Panc1 (cell line): ENCODE measurements around the gene ERCC1. TPM values are rescaled to one million over a fixed set of nuclear protein-coding genes. Genes with fewer than 3 reads are reported as not detected.

ENCODE experiments used
- ATAC-seq: fragments of 200-7000 bp; cut with Tn5 transposase; 2 replicates; pipeline ENCODE4 v1.9.1; 2020; ENCODE audit warnings: mild to moderate bottlenecking, moderate library complexity
- BruUV-seq: library from RNA; stranded (reverse); fragments of 400-500 nt; replicated peaks from 2 replicates; lab custom pipeline; 2021; lab: Mats Ljungman, UMichigan
- CTCF ChIA-PET: fragments of 300-600 bp; sonication (Branson Sonifier 250); formaldehyde crosslinking; loops from one replicate; lab custom pipeline; 2022; ENCODE audit warnings: antibody characterized with exemption; lab: Charles Lee
- POLR2A ChIA-PET: fragments of 300-600 bp; sonication (Branson Sonifier 250); formaldehyde crosslinking; loops from one replicate; lab custom pipeline; 2022; ENCODE audit warnings: antibody characterized with exemption; lab: Charles Lee
- DNase-seq: peaks from one replicate; pipeline ENCODE4 v3.0.0-alpha.2; 2010; ENCODE audit warnings: low read depth, low spot score
- H3K27ac ChIP-seq: 2 replicates; pipeline ENCODE4 v1.5.1; 2011; ENCODE audit warnings: mild to moderate bottlenecking, low read length, inconsistent platforms
- H3K27me3 ChIP-seq: fragments of 200-500 bp; sonication (Bioruptor generic); 2 replicates; pipeline ENCODE4 v1.6.0; 2014; ENCODE audit warnings: low read length, inconsistent platforms; ENCODE audit not compliant: control insufficient read depth, insufficient read depth
- H3K36me3 ChIP-seq: fragments of 200-500 bp; sonication (Bioruptor generic); 2 replicates; pipeline ENCODE4 v1.5.1; 2014; ENCODE audit warnings: inconsistent platforms, mild to moderate bottlenecking, low read length, moderate library complexity; ENCODE audit not compliant: control insufficient read depth, insufficient read depth
- H3K4me1 ChIP-seq: 2 replicates; pipeline ENCODE4 v1.5.1; 2011; ENCODE audit warnings: inconsistent platforms, mild to moderate bottlenecking, low read length, moderate library complexity; ENCODE audit not compliant: control insufficient read depth, insufficient read depth
- H3K4me3 ChIP-seq, 2 experiments: 2 replicates each; pipeline ENCODE4 v1.5.1; 2011 to 2012; ENCODE audit warnings: low read depth in 2 of 2, low read length in 2 of 2, mild to moderate bottlenecking in 2 of 2, inconsistent platforms in 1 of 2, moderate library complexity in 1 of 2
- H3K9me3 ChIP-seq: fragments of 200-500 bp; sonication (Bioruptor generic); 2 replicates; pipeline ENCODE4 v1.5.1; 2014; ENCODE audit warnings: low read depth, mild to moderate bottlenecking, inconsistent platforms, low read length, moderate library complexity; ENCODE audit not compliant: control insufficient read depth, insufficient read depth
- POLR2AphosphoS5 ChIP-seq: IDR thresholded peaks from 2 replicates; pipeline ENCODE4 v1.6.1; 2012; ENCODE audit warnings: mild to moderate bottlenecking, low read depth, low read length, moderate library complexity
- SIN3A ChIP-seq: IDR thresholded peaks from 2 replicates; pipeline ENCODE4 v1.6.1; 2012; ENCODE audit warnings: low read depth, mild to moderate bottlenecking, low read length, moderate library complexity, borderline replicate concordance; ENCODE audit not compliant: insufficient read depth
- TCF7L2 ChIP-seq: IDR thresholded peaks from 2 replicates; pipeline ENCODE4 v1.6.1; 2011; ENCODE audit warnings: mild to moderate bottlenecking, low read depth, low read length, inconsistent platforms
- in situ Hi-C: cut with HindIII; loops from 2 replicates; pipeline ENCODE4 v1.10.0; 2016; ENCODE audit warnings: low sequenced_read_pairs, low pct_unique_long_range_greater_than_20kb
- intact Hi-C: fragments of 100-400 bp; cut with micrococcal nuclease; formaldehyde crosslinking; loops from one replicate; pipeline ENCODE4 v1.10.0; 2022; ENCODE audit not compliant: unreplicated experiment
- total RNA-seq: library from RNA; stranded (reverse); gene quantifications from one replicate; pipeline ENCODE4 v1.2.1, GENCODE V29; 2021; ENCODE audit not compliant: unreplicated experiment
- TF ChIP-seq, protein P1 (sequence below), 2 experiments: IDR thresholded peaks; 2 replicates each; pipeline ENCODE4 v1.6.1; 2011 to 2012; ENCODE audit warnings: low read depth in 2 of 2, control low read depth in 1 of 2, low read length in 1 of 2, mild to moderate bottlenecking in 1 of 2, moderate library complexity in 1 of 2; ENCODE audit not compliant: insufficient read depth in 1 of 2
- TF ChIP-seq, protein P2 (sequence below): fragments of 450-650 bp; IDR thresholded peaks from 2 replicates; pipeline ENCODE4 v1.5.1; 2017; ENCODE audit warnings: mild to moderate bottlenecking

The ERCC1 gene
- total RNA-seq, 1 experiment from 2014 or later, result 80.3 TPM

DNA sequence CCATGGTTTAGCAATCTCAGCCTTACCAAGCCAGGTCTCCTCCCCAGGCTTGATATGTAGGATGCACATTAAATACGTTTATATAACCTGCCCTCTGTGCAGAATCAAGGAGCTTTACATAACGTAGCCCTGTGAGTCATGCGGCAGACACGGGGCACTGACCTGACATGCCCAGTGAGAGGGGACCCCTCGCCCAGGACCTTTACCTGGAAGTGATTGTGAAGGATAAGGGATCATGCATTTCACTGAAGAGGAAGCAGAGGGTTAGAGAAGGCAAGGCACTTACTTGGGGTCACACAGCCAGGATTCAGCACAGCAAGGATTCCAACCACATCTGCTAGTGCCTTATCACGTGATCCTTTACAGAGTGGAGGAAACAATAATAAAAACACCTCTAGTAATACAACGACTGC lies 25.2 kb upstream of the ERCC1 start:
- Histone ChIP-seq H3K27ac (no peak overlapping the region), H3K9me3 (no peaks in the 10 kb centered on the region), H3K4me1 (peaks cover 15% of the 10 kb centered on the region; the same call in 1 of the 2 replicates), H3K36me3 (no peaks in the 10 kb centered on the region), H3K4me3 (no peak overlapping the region), H3K27me3 (no peaks in the 10 kb centered on the region)
- no peak for DNase-seq
- in situ Hi-C loops, result no loop called here
- TF ChIP-seq, protein P1, sequence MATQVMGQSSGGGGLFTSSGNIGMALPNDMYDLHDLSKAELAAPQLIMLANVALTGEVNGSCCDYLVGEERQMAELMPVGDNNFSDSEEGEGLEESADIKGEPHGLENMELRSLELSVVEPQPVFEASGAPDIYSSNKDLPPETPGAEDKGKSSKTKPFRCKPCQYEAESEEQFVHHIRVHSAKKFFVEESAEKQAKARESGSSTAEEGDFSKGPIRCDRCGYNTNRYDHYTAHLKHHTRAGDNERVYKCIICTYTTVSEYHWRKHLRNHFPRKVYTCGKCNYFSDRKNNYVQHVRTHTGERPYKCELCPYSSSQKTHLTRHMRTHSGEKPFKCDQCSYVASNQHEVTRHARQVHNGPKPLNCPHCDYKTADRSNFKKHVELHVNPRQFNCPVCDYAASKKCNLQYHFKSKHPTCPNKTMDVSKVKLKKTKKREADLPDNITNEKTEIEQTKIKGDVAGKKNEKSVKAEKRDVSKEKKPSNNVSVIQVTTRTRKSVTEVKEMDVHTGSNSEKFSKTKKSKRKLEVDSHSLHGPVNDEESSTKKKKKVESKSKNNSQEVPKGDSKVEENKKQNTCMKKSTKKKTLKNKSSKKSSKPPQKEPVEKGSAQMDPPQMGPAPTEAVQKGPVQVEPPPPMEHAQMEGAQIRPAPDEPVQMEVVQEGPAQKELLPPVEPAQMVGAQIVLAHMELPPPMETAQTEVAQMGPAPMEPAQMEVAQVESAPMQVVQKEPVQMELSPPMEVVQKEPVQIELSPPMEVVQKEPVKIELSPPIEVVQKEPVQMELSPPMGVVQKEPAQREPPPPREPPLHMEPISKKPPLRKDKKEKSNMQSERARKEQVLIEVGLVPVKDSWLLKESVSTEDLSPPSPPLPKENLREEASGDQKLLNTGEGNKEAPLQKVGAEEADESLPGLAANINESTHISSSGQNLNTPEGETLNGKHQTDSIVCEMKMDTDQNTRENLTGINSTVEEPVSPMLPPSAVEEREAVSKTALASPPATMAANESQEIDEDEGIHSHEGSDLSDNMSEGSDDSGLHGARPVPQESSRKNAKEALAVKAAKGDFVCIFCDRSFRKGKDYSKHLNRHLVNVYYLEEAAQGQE (IDR thresholded peaks at IDR 0.05; ENCODE audit: insufficient read depth in 1 of 2, low read depth in 2 of 2, low read length in 1 of 2), result no peak
- TF ChIP-seq, protein P2, sequence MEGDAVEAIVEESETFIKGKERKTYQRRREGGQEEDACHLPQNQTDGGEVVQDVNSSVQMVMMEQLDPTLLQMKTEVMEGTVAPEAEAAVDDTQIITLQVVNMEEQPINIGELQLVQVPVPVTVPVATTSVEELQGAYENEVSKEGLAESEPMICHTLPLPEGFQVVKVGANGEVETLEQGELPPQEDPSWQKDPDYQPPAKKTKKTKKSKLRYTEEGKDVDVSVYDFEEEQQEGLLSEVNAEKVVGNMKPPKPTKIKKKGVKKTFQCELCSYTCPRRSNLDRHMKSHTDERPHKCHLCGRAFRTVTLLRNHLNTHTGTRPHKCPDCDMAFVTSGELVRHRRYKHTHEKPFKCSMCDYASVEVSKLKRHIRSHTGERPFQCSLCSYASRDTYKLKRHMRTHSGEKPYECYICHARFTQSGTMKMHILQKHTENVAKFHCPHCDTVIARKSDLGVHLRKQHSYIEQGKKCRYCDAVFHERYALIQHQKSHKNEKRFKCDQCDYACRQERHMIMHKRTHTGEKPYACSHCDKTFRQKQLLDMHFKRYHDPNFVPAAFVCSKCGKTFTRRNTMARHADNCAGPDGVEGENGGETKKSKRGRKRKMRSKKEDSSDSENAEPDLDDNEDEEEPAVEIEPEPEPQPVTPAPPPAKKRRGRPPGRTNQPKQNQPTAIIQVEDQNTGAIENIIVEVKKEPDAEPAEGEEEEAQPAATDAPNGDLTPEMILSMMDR, result no peak
- TF ChIP-seq SIN3A (no peak), POLR2AphosphoS5 (no peak), TCF7L2 (no peak)
- no TSS peak for BruUV-seq
- no peak for ATAC-seq
- ChIA-PET CTCF (no interaction called here), POLR2A (interaction anchor here (0.6 kb wide), 1 partner anchor 18 kb away, joined by 12 read pairs; no protein-coding TSS in a partner anchor)
- intact Hi-C loops, result no loop called here

DNA sequence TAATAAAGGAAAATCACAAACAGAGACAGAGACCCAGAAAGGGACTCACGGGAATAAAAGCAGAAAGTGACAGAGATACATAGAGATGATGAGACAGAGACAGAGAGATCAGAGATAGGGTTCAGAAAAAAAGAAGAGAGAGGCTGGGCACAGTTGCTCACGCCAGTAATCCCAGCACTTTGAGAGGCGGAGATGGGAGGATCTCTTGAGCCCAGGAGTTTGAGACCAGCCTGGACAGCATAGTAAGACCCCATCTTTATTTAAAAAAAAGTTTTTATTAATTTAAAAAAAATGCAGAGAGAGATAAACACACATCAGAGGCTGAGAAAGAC lies 24.7 kb upstream of the ERCC1 start:
- intact Hi-C loops (no loop called here), in situ Hi-C loops (no loop called here)
- TF ChIP-seq, protein P1 (IDR thresholded peaks at IDR 0.05; ENCODE audit: insufficient read depth in 1 of 2, low read depth in 2 of 2, low read length in 1 of 2), result no peak
- Histone ChIP-seq H3K27ac (no peak overlapping the region), H3K4me1 (peaks cover 15% of the 10 kb centered on the region; the same call in 1 of the 2 replicates), H3K9me3 (no peaks in the 10 kb centered on the region), H3K27me3 (no peaks in the 10 kb centered on the region), H3K36me3 (no peaks in the 10 kb centered on the region), H3K4me3 (no peak overlapping the region)
- no peak for ATAC-seq
- DNase-seq, result no peak
- BruUV-seq, result no TSS peak
- ChIA-PET POLR2A (interaction anchor here (0.6 kb wide), 1 partner anchor 18 kb away, joined by 12 read pairs; no protein-coding TSS in a partner anchor), CTCF (no interaction called here)
